HG02981 (cell line): ENCODE data around the gene GTPBP4.
"Not testable (repeated sequence)": the region's sequence is repeated elsewhere in the genome, so short reads cannot be mapped to it uniquely, and the experiment has no call there.

ENCODE experiments used
- ATAC-seq: cut with Tn5 transposase; IDR thresholded peaks from one replicate; pipeline ENCODE4 v1.9.1; 2021; ENCODE audit warnings: mild to moderate bottlenecking, moderate library complexity; ENCODE audit not compliant: unreplicated experiment

Gene GTPBP4

GRCh38 chr10:1022413-1022812 is 34.2 kb downstream of the GTPBP4 start:
- ATAC-seq, result no peak

- ATAC-seq, result no peak
Measured at GRCh38 chr10:1024103-1024502, 35.9 kb downstream of the GTPBP4 start.

DNA sequence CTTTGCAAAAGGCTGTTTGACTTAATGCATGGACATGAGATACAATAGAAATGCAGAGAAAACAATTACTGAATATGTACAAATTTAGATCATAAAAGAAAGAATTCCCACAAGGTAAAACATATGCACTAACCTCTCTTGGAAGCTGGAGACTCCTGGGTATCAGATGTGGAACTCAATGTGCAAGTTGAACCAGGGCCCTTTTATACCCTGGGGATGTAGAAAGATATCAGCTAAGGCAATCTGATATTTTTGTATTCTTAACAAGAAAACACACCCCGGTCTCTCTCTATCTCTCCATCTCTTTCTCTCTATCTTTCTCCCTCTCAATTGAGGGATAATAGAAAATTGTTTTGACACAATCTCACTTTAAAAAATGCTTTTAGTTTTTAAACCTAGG is 37.4 kb downstream of the GTPBP4 start, which contains the start of gene IDI2:
Gene IDI2 (minus strand): TSS at position 177 of the 400 bp plus-strand sequence. CDS start 1,136 bp downstream, outside the sequence.
- ATAC-seq, result no peak

DNA sequence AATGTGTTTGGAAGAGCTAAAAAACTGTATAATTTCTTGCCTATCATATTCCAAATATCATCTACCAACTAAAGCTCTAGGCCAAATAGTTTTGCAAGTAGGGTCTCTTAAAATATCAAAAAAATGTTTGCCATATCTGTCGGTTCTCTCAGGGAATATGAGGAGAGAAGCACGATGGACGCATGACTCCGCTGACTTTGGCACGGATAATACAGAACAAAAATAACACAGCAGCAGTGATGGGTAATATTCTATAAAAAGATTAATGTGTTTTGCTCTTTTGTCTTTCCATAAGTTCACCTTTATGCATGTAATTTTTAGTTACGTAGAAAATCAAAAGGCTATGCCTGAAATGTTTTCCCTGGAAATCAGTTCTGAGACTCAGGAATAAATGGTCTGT is 38.3 kb downstream of the GTPBP4 start:
- no peak for ATAC-seq

DNA sequence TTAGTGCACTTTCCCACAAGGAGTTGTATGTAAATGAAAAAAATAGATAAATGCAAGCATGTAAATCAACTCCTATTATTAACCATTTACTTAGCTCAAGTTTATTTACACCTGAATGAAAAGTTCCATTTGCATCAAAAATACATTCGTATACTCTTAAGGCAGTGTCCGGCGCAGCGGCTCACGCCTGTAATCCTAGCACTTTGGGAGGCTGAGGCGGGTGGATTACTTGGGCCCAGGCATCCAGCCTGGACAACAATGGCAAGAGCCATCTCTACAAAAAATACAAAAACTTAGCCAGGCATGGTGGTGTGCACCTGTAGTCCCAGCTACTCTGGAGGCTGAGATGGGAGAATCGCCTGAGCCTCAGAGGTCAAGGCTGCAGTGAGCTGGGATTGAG is 41.6 kb downstream of the GTPBP4 start:
- ATAC-seq, result no peak

DNA sequence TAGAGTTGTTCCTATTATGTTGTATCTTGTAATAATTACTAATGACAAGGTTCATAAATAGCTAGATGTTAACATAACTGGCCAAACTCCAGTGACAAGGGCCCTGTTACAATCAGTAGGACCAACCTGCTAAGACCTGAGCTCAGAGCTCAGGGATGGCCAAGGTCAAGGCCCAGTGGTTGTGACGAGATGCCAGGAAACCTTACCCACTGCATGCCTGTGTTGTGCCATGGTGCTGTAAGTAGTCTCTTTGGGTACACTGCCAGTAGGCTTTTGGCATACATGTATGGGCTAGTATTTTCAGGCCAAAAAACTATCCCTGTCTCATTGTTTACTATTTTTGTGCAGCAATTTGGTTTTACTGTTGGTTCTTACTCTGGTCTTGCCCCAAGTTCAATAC is 45.4 kb downstream of the GTPBP4 start:
- no peak for ATAC-seq

DNA sequence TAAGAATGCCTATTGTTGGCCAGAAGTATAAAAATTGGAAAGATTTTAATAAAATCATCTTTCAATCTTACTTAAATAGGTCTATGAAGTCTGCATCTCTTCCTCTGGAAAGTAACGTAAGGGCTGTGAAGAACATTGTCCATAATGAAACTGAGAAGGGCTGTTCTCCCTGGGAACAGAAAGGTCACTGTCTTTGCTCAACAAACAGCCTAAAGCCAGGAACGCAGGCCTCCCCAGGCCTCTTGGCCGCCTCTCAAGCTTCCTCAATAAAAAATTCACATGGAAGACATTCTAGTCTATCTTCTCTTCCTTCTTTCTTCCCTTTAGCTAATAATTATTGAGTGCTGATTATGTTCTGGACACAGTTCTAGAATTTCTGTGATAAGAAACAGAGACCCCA is 46.5 kb downstream of the GTPBP4 start:
- no peak for ATAC-seq

DNA sequence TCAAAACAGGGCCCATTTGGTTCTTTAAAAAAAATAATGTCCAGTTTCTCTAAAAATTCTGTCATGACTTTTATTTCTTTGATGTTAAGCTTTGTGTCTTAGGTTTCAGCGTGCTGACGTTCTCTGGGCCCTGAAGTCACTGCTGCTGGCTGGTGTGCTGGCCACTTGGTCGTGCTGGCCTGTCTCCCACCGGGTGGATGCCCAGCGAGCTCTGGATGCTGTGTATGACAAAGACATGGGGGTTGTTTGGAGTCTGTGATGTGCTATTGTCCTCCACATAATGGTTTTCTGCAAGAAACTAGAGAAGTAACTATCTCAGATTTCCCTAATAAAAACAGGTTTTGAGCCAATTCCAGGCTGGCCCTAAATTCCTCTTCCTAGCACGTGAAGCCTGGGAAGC is 47.0 kb downstream of the GTPBP4 start:
- ATAC-seq, result no peak

GRCh38 chr10:1036341-1036791 is 48.1 kb downstream of the GTPBP4 start:
- no peak for ATAC-seq

- no peak for ATAC-seq
Measured at GRCh38 chr10:1037098-1037497, 48.9 kb downstream of the GTPBP4 start.

DNA sequence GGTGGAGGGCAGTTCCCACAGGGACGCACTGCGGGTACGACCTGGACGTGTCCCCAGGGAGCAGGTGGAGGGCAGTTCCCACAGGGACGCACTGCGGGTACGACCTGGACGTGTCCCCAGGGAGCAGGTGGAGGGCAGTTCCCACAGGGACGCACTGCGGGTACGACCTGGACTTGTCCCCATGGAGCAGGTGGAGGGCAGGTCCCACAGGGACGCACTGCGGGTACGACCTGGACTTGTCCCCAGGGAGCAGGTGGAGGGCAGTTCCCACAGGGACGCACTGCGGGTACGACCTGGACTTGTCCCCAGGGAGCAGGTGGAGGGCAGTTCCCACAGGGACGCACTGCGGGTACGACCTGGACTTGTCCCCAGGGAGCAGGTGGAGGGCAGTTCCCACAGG is 50.5 kb downstream of the GTPBP4 start:
- not testable (repeated sequence) for ATAC-seq

- no peak for ATAC-seq
Measured at GRCh38 chr10:1040133-1040532, 51.9 kb downstream of the GTPBP4 start.

GRCh38 chr10:1041514-1041913 is 53.3 kb downstream of the GTPBP4 start:
- no peak for ATAC-seq

DNA sequence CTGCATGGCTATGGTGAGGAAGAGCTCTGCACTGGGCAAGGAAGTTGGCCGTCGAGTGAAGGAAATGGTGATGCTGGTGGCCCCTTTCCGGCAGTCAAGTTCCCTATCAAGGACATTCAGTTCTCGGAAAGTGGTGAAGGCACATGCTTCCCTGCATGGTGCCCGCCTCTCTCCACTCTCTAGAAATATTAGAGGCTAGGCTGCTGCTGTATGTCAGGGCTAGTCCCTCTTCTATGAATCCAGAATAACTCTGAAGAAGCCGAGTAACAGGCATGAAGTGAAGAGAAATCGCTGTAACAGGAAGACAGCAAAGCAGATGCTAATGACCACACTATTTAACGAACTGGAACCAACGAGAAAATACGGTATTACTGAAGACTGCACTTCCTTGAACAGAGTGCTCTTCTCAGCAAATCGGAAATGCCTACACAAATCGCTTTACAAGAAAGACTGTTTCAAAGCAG is 55.3 kb downstream of the GTPBP4 start:
- peak; percentile 58 for ATAC-seq

DNA sequence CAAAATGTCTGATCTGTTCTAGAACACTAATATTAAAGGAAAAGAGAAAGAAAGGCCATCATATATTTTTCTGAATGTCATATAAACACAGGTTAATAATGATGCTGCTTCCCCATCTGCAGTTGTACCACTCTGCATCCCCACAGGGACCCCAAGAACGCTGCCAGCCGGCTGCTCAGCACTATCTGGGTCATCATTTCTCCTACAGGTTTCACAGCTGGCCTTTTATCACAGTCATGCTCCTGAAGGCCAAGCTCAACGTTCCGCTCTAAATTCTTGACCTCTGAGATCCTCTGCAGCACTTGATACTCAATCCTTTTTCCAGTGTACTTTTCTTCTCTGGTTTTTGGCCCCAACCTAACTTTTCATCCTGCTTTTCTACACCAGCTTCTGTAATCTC is 55.9 kb downstream of the GTPBP4 start:
- no peak for ATAC-seq

DNA sequence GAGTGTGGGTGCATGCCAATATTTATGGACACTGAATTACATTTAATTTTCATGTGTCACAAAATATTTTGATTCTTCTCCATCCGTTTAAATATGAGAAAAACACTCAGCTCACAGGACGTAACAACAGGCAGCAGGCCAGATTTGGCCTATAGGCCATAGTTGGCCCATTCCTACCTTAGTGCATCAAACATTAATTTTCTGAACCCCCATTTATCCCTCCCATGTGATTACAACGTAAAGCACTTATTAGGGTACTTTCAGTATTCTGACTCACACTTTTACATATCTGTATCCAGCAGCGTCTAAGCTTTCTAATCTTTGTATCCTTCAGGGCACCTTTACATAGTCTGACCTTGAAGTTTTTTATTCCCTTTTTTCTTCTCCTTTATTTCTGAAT is 56.7 kb downstream of the GTPBP4 start:
- no peak for ATAC-seq

- no peak for ATAC-seq
Measured at GRCh38 chr10:1045415-1045814, 57.2 kb downstream of the GTPBP4 start.

- no peak for ATAC-seq
Measured at GRCh38 chr10:1047937-1048336, 59.7 kb downstream of the GTPBP4 start.

DNA sequence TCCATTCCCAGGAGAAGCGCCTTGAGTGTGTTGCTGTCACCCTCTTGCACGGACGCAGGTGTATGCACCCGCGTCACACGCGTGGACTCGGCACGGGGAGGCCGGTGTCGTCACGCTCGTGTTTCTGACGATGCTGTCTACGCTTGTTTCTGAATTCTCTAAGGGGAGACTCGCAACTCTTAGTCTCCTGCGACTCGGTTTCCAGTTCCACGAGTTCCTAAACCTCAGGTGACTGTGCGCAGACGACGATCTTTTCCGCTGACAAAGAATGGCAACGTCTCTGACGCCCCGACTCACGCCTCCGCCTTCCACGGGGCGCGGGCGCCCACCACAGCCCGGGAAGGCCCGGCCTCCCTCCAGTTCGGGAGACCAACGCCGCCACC is 60.1 kb downstream of the GTPBP4 start:
- no peak for ATAC-seq

DNA sequence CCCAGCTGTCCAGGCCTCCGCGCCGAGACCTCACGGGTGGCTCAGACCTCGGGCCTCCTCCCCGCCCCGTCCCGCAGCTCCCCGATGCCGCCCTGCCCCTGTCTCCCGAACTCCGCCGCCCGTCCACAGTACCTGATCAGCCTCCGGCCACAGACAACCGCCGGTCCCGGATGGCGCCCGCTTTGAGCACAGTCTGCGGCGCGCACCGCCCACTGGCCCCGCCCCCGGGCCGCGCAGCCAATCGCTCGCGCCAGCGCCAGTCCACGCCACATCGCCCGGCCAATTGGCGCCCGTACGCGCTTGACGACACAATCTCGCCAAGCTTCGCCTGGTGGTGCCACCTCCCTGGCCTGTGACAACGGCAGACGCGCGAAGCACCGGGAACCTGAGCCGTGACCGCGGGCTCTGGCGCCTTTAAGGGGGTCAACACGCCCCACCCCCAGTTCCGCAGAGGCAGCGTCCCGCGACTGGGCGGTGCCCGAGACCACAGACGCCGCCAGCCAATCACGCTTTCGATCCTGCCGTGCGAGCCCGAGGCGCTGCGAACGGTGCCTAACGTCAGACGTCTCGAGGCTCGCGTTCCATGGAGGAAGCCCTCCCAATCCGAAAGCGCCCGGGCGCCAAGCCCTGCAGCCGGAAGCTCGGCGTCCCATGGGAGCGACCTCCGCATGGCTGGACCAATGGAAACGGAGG is 60.6 kb downstream of the GTPBP4 start, which contains the start of gene IDI1:
Gene IDI1 (minus strand): TSS at position 388 of the 693 bp plus-strand sequence. CDS start 116 bp downstream, at position 272.
- ATAC-seq, result peak; percentile 77

- ATAC-seq, result no peak
Measured at GRCh38 chr10:1049425-1049958, 61.3 kb downstream of the GTPBP4 start.

DNA sequence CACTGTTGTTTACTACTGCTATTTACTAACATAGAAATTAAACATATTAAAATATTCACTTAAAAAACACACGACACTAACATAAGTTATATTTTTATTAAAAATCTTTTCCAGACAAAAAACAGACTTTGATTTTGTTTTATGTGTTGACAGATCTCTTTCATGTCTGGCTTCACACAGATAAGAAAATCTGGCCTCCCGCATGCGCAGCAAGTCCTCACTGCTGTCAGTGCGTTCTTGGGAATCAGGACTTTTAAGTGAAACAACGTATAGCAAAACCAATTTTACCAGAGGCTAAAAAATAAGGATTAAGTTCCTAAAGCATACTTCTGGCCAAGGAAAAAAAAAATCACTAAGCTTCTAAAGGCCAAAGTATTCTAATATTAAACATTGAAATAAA is 61.9 kb downstream of the GTPBP4 start:
- ATAC-seq, result no peak

DNA sequence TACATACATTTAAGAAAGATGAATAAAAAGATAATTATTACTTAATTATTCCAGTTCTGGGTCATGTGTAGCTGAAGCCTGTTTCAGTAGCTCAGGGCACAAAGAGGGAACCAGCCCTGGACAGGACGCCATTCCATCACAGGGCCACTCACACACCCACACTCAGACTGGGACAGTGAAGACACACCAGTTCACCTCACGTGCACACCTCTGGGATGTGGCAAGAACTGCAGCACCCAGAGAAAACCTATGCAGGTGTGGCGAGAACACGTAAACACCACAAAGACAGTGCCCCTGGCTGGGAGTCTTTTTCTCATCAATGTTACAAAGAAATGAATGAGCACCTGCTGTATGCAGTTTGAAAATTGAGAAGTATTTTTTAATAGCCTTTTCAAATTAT is 62.3 kb downstream of the GTPBP4 start:
- ATAC-seq, result no peak
